ENCODE results near the gene FLYWCH1. TPM values are rescaled to one million over a fixed set of nuclear protein-coding genes. Genes with fewer than 3 reads are reported as not detected.

FLYWCH1 gene
- total and polyA plus RNA-seq, 2 of the 8 experiments (the other 6 are each of a cell fraction or from before 2014, with no cell fraction given) = 12.4 to 23.5 TPM

- POLR2A ChIA-PET (ENCODE audit: partially characterized antibody) = no interaction called here
- H3K23ac ChIP-seq (ENCODE audit: insufficient read length) = no peak overlapping the region
- 88% methylated on average over 4 of the region's 4 CpGs; no CpG with 5 or more reads in 1 of the 2 experiments for WGBS, 2 experiments (ENCODE audit: extremely low coverage in 1 of 2, insufficient coverage in 1 of 2, insufficient read length in 1 of 2, insufficient replicate concordance in 2 of 2, low coverage in 1 of 2, low lambda C conversion rate in 2 of 2, missing lambda C conversion rate in 1 of 2)
These were observed 30.3 kb downstream of the FLYWCH1 start for GRCh38 chr16:2942045-2942444.

More at GRCh38 chr16:2942045-2942444, 30.3 kb downstream of the FLYWCH1 start:
- H3K79me1 ChIP-seq (ENCODE audit: low read depth, low read length) = no peaks in the 10 kb centered on the region
- H4K91ac ChIP-seq (replicated peaks; ENCODE audit: insufficient read length, low read length) = no peak overlapping the region
- H3K27me3 ChIP-seq (replicated peaks in 1 of 4; ENCODE audit: control insufficient read depth in 3 of 4, extremely low read depth in 1 of 4, insufficient read depth in 3 of 4, low read length in 3 of 4) = no peaks in the 10 kb centered on the region
- no peak for TF ChIP-seq USF2 (IDR thresholded peaks at IDR 0.05; ENCODE audit: low read length)
- no peak overlapping the region for H3K56ac ChIP-seq (replicated peaks; ENCODE audit: insufficient read length, low read depth, low read length)
- H3K23me2 ChIP-seq (ENCODE audit: low read depth, low read length) = no peaks in the 10 kb centered on the region
- no peak overlapping the region for H2BK120ac ChIP-seq (replicated peaks; ENCODE audit: low read depth, low read length)
- H2AK5ac ChIP-seq (ENCODE audit: low read depth, low read length) = no peak overlapping the region
- H3K4me1 ChIP-seq (replicated peaks in 1 of 4; ENCODE audit: control insufficient read depth in 3 of 4, insufficient read depth in 4 of 4, low read length in 3 of 4) = no peaks in the 10 kb centered on the region; a peak in 1 of 7 replicates
- H2BK15ac ChIP-seq (ENCODE audit: low read length) = no peak overlapping the region
- peaks cover 0 to 11% (median 5%) of the 10 kb centered on the region in 4 experiments; a peak in 4 of 8 replicates for H3K36me3 ChIP-seq (ENCODE audit: control insufficient read depth in 2 of 4, insufficient read depth in 4 of 4, low read length in 3 of 4)
- no peak overlapping the region for H3K9ac ChIP-seq (replicated peaks in 1 of 4; ENCODE audit: extremely low read depth in 1 of 4, low read depth in 3 of 4, low read length in 3 of 4)
- H2BK12ac ChIP-seq (ENCODE audit: low read depth, low read length) = no peak overlapping the region
- no peak overlapping the region for H3K14ac ChIP-seq (ENCODE audit: insufficient read length)
- H3K27ac ChIP-seq (ENCODE audit: low read depth, low read length) = no peak overlapping the region
- no peak overlapping the region for H3K4ac ChIP-seq (replicated peaks; ENCODE audit: insufficient read length, low read depth, low read length)
- H2BK20ac ChIP-seq (ENCODE audit: low read length) = no peak overlapping the region
- no peaks in the 10 kb centered on the region for H3K79me2 ChIP-seq (ENCODE audit: control insufficient read depth in 1 of 2, insufficient read depth in 2 of 2, low read length in 2 of 2)
- CTCF ChIA-PET (ENCODE audit: partially characterized antibody) = interaction anchor here (0.8 to 6.0 kb wide), 5 partner anchors 14 to 88 kb away, joined by 3 to 28 read pairs (median 4); no protein-coding TSS in a partner anchor
- no peaks in the 10 kb centered on the region for H3K9me3 ChIP-seq (ENCODE audit: insufficient read depth in 2 of 2, low read depth in 1 of 2, low read length in 1 of 2)
- H2AFZ ChIP-seq (ENCODE audit: low read length) = no peak overlapping the region
- no peak overlapping the region for H4K5ac ChIP-seq (ENCODE audit: insufficient read length, low read depth, low read length)
- FAIRE-seq (no peak), DNase-seq (ENCODE audit: low read depth in 1 of 2, low spot score in 2 of 2) (no peak)
- H2BK5ac ChIP-seq (ENCODE audit: low read depth, low read length) = no peak overlapping the region
- H4K20me1 ChIP-seq (replicated peaks in 1 of 2; ENCODE audit: control insufficient read depth in 1 of 2, insufficient read depth in 2 of 2, low read length in 2 of 2) = no peaks in the 10 kb centered on the region
- no peak overlapping the region for H4K8ac ChIP-seq (ENCODE audit: extremely low read depth, insufficient read depth, low read length)
- H3K18ac ChIP-seq (ENCODE audit: extremely low read depth, low read length) = no peak overlapping the region
- H3K4me3 ChIP-seq (ENCODE audit: extremely low read depth in 1 of 4, insufficient read depth in 2 of 4, low read depth in 3 of 4, low read length in 4 of 4) = no peak overlapping the region
- H3K4me2 ChIP-seq (ENCODE audit: insufficient read depth in 1 of 2, low read depth in 2 of 2, low read length in 2 of 2) = no peak overlapping the region

Measured in H1 (cell line).